RKO (cell line): Measurements from ENCODE around the gene CAMSAP1.

Experiments used
- DNase-seq: peaks from one replicate; pipeline ENCODE4 v3.0.0-alpha.2; 2016; ENCODE audit warnings: low spot score

Gene CAMSAP1

GRCh38 chr9:135941288-135941995, 34.1 kb upstream of the CAMSAP1 start:
- DNase-seq: no peak

- DNase-seq: no peak
Observed at GRCh38 chr9:135939351-135940265, 32.3 kb upstream of the CAMSAP1 start.

GRCh38 chr9:135937521-135938489, 30.5 kb upstream of the CAMSAP1 start:
- DNase-seq: no peak

- no peak for DNase-seq
Observed at GRCh38 chr9:135933114-135933513, 25.8 kb upstream of the CAMSAP1 start.

- DNase-seq: no peak
Observed at GRCh38 chr9:135932656-135933055, 25.3 kb upstream of the CAMSAP1 start.

- DNase-seq: no peak
Observed at GRCh38 chr9:135931349-135931820, 24.0 kb upstream of the CAMSAP1 start.

GRCh38 chr9:135930446-135931345, 23.4 kb upstream of the CAMSAP1 start:
- no peak for DNase-seq

GRCh38 chr9:135929656-135930445, 22.5 kb upstream of the CAMSAP1 start:
- no peak for DNase-seq

- DNase-seq: no peak
Observed at GRCh38 chr9:135928731-135929655, 21.6 kb upstream of the CAMSAP1 start.

GRCh38 chr9:135928074-135928730, 20.9 kb upstream of the CAMSAP1 start:
- no peak for DNase-seq

- DNase-seq: no peak
Observed at GRCh38 chr9:135927195-135928013, 20.1 kb upstream of the CAMSAP1 start.

- peak; percentile 81 for DNase-seq
Observed at GRCh38 chr9:135926402-135927194, 19.3 kb upstream of the CAMSAP1 start.

GRCh38 chr9:135925496-135926133, 18.3 kb upstream of the CAMSAP1 start:
- DNase-seq: no peak

- DNase-seq: no peak
Observed at GRCh38 chr9:135924628-135925338, 17.4 kb upstream of the CAMSAP1 start.

- no peak for DNase-seq
Observed at GRCh38 chr9:135923508-135923907, 16.2 kb upstream of the CAMSAP1 start.
